Measurements from ENCODE around the gene CSF1. TPM values are rescaled to one million over a fixed set of nuclear protein-coding genes. Genes with fewer than 3 reads are reported as not detected.
"Not testable (repeated sequence)": the region's sequence is repeated elsewhere in the genome, so short reads cannot be mapped to it uniquely, and the experiment has no call there.

The CSF1 gene
- total RNA-seq, 4 donors from 2014 or later = 9.7 to 41.9 (median 22.0) TPM

- no peak overlapping the region for H3K4me3 ChIP-seq (ENCODE audit: low read depth, poor library complexity, severe bottlenecking)
- intact Hi-C loops (cut with DNase I; ENCODE audit: low total_unique reads) = no loop called here
- no peak for DNase-seq (ENCODE audit: low spot score in 2 of 2)
- TF ChIP-seq, protein P1, sequence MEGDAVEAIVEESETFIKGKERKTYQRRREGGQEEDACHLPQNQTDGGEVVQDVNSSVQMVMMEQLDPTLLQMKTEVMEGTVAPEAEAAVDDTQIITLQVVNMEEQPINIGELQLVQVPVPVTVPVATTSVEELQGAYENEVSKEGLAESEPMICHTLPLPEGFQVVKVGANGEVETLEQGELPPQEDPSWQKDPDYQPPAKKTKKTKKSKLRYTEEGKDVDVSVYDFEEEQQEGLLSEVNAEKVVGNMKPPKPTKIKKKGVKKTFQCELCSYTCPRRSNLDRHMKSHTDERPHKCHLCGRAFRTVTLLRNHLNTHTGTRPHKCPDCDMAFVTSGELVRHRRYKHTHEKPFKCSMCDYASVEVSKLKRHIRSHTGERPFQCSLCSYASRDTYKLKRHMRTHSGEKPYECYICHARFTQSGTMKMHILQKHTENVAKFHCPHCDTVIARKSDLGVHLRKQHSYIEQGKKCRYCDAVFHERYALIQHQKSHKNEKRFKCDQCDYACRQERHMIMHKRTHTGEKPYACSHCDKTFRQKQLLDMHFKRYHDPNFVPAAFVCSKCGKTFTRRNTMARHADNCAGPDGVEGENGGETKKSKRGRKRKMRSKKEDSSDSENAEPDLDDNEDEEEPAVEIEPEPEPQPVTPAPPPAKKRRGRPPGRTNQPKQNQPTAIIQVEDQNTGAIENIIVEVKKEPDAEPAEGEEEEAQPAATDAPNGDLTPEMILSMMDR (IDR thresholded peaks at IDR 0.05) = no peak
- TF ChIP-seq POLR2A (IDR thresholded peaks at IDR 0.05) = no peak
- WGBS, 2 donors = 63 to 67% methylated on average over 3 of the region's 3 CpGs
These were observed 32.9 kb upstream of the CSF1 start for GRCh38 chr1:109877776-109878175.

DNA sequence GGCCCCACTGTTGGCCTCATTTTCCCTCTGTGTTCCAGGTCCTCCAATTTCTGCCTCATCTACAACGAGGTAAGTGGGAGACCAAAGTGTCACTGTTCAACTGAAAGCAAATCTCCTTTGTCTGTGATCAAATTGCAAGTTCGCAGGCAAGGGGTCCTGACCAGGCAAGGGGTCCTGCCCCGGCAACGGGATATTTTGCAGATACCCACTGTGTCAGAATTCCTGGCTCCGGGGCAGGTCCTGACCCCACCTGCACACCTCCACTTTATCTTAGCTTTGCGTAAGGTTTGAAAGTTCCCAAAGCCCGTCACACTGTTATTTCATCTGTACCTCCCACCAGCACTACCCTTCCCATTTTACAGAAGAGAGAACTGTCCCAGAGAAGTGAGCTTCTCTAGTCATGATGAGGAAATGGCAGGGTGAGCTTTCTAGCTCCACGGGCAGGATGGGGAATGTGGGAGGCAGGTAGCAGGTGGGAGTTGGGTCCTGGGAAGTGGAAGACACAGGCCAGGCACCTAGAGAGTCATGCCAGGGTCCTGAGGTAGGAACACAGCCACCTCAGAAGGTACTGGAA, 32.0 kb upstream of the CSF1 start:
- intact Hi-C loops (cut with DNase I; ENCODE audit: low total_unique reads) = no loop called here
- TF ChIP-seq, protein P1 (IDR thresholded peaks at IDR 0.05) = no peak
- TF ChIP-seq POLR2A (IDR thresholded peaks at IDR 0.05) = no peak
- 78 to 86% methylated on average over 8 of the region's 8 CpGs for WGBS, 2 donors
- DNase-seq (ENCODE audit: low spot score in 2 of 2) = peak in 1 of 2 donors; percentile 50
- H3K4me3 ChIP-seq (ENCODE audit: low read depth, poor library complexity, severe bottlenecking) = no peak overlapping the region

DNA sequence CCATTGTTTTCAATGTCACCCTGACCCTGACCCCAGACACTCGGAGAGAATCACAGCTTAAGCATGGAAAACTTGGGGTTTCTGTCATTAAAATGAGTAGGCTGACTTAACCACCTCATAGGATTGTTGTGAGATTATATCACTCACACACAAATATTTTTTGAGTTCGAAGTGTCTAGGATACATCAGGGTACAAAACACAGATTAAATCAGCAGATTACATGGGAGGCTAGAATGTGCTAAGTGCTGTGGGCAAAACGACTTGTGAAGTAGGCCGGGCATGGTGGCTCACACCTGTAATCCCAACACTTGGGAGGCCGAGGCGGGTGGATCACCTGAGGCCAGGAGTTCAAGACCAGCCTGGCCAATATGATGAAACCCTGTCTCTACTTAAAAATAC, 31.3 kb upstream of the CSF1 start:
- intact Hi-C loops (cut with DNase I; ENCODE audit: low total_unique reads) = not testable (repeated sequence)
- DNase-seq (ENCODE audit: low spot score in 2 of 2) = peak in 1 of 2 donors; percentile 75
- 82 to 84% methylated on average over 6 of the region's 6 CpGs for WGBS, 2 donors

GRCh38 chr1:109879881-109880525, 30.6 kb upstream of the CSF1 start:
- no peak overlapping the region for H3K4me3 ChIP-seq (ENCODE audit: low read depth, poor library complexity, severe bottlenecking)
- WGBS, 2 donors = 92 to 96% methylated on average over 10 of the region's 10 CpGs
- peak in 1 of 2 donors; percentile 62 for DNase-seq (ENCODE audit: low spot score in 2 of 2)
- TF ChIP-seq, protein P1 (IDR thresholded peaks at IDR 0.05) = no peak
- no peak for TF ChIP-seq POLR2A (IDR thresholded peaks at IDR 0.05)
- intact Hi-C loops (cut with DNase I; ENCODE audit: low total_unique reads) = no loop called here

More for the DNA sequence above, 31.3 kb upstream of the CSF1 start:
- not testable (repeated sequence) for H3K4me3 ChIP-seq (ENCODE audit: low read depth, poor library complexity, severe bottlenecking)

DNA sequence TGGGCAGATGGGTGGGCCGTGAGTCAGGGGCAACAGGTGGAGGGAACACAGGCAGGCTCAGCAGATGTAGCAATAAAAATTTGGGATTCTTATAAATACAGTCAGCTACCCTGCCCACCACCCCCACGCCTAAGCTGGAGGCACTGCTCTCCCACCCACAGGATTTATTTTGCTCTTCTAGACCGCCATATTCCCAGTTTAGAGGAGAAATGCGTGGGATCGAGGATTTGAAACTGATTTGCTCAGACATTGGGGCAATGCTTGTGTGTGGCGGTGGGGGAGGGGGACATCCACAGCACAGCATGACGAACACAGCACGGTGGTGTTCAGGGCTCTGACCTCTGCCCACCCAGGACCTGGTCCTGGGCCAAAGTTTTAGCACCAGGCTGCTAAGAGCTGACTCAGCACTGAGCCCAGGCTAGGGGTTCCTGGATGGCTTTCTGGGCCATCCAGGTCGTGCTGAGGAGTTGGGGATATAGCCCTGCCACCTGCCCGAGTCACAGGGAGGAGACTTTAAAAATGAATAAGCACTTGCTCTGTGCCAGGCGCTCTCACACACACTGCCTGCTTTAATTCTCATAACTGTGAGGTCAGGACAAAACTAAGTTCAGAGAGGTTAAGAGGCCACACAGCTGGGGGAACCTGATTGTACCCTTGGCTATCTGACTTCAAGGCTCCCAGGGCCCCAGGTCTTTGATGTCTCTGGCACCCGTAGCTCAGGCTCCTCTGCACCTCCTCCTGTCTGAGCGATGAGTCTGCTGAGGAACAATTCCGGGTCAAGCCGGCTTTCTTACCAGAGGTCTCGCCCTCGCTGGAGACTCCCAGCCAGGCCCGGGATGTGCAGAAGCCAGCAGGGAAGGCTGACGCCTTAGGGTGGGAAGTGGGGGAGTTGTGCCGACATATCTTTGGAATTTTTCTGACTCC, 29.4 kb upstream of the CSF1 start:
- WGBS, 2 donors = 78 to 87% methylated on average over 15 to 20 of the region's 20 CpGs
- peak in 1 of 2 donors; percentile 76 for DNase-seq (ENCODE audit: low spot score in 2 of 2)
- H3K4me3 ChIP-seq (ENCODE audit: low read depth, poor library complexity, severe bottlenecking) = no peak overlapping the region
- intact Hi-C loops (cut with DNase I; ENCODE audit: low total_unique reads) = no loop called here
- TF ChIP-seq, protein P1 (IDR thresholded peaks at IDR 0.05) = no peak
- TF ChIP-seq POLR2A (IDR thresholded peaks at IDR 0.05) = no peak

DNA sequence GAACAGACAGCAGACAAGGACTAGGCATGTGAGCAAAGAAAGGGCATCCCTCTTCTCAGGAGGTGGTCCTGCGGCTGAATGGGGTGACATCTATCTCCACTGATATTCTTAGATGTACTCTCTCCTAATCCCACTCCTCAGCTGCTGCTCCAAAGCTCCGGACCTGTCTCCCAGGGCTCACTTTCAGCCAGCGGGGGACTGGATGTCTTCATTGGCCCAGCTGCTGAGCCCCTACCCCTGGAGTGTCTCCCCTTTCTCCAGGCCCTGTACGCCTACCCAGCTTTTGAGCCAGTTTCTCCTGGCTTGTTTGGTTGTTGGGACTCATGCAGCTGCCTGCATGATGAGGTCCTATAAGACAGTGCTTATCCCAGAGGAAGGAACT, 28.8 kb upstream of the CSF1 start:
- DNase-seq (ENCODE audit: low spot score in 2 of 2) = peak in 1 of 2 donors; percentile 78
- 88 to 97% methylated on average over 4 of the region's 4 CpGs for WGBS, 2 donors

More for the DNA sequence above, 28.8 kb upstream of the CSF1 start:
- TF ChIP-seq, protein P1 (IDR thresholded peaks at IDR 0.05) = no peak
- TF ChIP-seq POLR2A (IDR thresholded peaks at IDR 0.05) = no peak
- intact Hi-C loops (cut with DNase I; ENCODE audit: low total_unique reads) = no loop called here
- H3K4me3 ChIP-seq (ENCODE audit: low read depth, poor library complexity, severe bottlenecking) = no peak overlapping the region
